ENCODE results near the gene CC2D1A.

The CC2D1A gene

GRCh38 chr19:13872339-13872694 lies 33.7 kb upstream of the CC2D1A start:
- TF ChIP-seq TAF1 (IDR thresholded peaks at IDR 0.05; ENCODE audit: low read depth) (no peak), FOXM1 (IDR thresholded peaks at IDR 0.05; ENCODE audit: borderline replicate concordance, low read depth) (no peak), TCF12 (IDR thresholded peaks at IDR 0.05; ENCODE audit: low read depth) (no peak)

DNA sequence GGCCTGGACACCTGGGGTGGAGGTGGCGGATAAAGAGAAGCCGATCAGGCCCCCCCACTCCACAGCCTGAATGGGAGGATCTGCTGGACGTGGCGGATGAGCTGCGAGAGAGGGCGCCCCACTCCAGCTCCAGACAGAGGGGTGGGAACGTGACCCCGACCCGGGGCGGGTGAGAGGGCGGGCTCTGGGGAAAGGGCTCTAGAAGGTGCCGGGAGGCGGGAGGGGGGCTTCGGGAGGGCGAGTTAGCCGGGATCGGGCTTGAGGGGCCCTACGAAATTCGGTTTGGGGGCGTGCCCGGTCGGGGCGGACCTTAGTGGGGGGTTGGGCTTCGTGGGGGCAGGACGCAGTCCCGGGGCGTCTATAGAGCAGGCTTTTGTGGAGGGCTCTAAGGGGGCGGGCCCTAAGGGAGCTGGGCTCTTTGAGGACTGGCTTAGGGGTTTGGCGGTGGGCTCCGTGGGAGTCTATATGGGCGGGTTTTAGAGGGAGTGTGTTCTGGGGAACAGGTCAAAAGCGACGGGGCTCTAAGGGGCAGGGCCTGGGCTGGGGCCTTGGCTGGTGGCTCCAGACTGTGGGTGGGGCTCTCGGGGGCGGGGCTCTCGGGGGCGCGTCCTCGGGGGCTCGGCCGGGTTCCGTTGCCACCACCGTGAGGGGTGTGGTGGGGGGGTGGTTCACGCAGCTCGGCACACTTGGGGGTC lies 33.2 kb upstream of the CC2D1A start:
- TF ChIP-seq, protein P1, sequence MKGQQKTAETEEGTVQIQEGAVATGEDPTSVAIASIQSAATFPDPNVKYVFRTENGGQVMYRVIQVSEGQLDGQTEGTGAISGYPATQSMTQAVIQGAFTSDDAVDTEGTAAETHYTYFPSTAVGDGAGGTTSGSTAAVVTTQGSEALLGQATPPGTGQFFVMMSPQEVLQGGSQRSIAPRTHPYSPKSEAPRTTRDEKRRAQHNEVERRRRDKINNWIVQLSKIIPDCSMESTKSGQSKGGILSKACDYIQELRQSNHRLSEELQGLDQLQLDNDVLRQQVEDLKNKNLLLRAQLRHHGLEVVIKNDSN (IDR thresholded peaks at IDR 0.05) = no peak
- TF ChIP-seq YY1 (IDR thresholded peaks at IDR 0.05; ENCODE audit: low read depth) = no peak
- TF ChIP-seq NFIC (IDR thresholded peaks at IDR 0.05) = no peak
- TF ChIP-seq EGR1 (IDR thresholded peaks at IDR 0.05) = no peak
- no peak for TF ChIP-seq FOXM1 (IDR thresholded peaks at IDR 0.05; ENCODE audit: borderline replicate concordance, low read depth)
- TF ChIP-seq CREB1 (IDR thresholded peaks at IDR 0.05; ENCODE audit: low read depth) = no peak
- no peak for TF ChIP-seq EP300 (IDR thresholded peaks at IDR 0.05; ENCODE audit: borderline replicate concordance)

GRCh38 chr19:13873834-13874515 lies 32.0 kb upstream of the CC2D1A start:
- TF ChIP-seq YY1 (IDR thresholded peaks at IDR 0.05; ENCODE audit: low read depth) (no peak), ZBTB7A (IDR thresholded peaks at IDR 0.05; ENCODE audit: low read depth) (no peak), CEBPB (IDR thresholded peaks at IDR 0.05) (no peak), FOXM1 (IDR thresholded peaks at IDR 0.05; ENCODE audit: borderline replicate concordance, low read depth) (no peak), CREB1 (IDR thresholded peaks at IDR 0.05; ENCODE audit: low read depth) (no peak), TAF1 (IDR thresholded peaks at IDR 0.05; ENCODE audit: low read depth) (no peak), RAD21 (IDR thresholded peaks at IDR 0.05; ENCODE audit: low read depth) (no peak), NFIC (IDR thresholded peaks at IDR 0.05) (no peak), EGR1 (IDR thresholded peaks at IDR 0.05) (no peak), TEAD4 (IDR thresholded peaks at IDR 0.05) (no peak), TCF12 (IDR thresholded peaks at IDR 0.05; ENCODE audit: low read depth) (no peak), EP300 (IDR thresholded peaks at IDR 0.05; ENCODE audit: borderline replicate concordance) (no peak)
- TF ChIP-seq, protein P2, sequence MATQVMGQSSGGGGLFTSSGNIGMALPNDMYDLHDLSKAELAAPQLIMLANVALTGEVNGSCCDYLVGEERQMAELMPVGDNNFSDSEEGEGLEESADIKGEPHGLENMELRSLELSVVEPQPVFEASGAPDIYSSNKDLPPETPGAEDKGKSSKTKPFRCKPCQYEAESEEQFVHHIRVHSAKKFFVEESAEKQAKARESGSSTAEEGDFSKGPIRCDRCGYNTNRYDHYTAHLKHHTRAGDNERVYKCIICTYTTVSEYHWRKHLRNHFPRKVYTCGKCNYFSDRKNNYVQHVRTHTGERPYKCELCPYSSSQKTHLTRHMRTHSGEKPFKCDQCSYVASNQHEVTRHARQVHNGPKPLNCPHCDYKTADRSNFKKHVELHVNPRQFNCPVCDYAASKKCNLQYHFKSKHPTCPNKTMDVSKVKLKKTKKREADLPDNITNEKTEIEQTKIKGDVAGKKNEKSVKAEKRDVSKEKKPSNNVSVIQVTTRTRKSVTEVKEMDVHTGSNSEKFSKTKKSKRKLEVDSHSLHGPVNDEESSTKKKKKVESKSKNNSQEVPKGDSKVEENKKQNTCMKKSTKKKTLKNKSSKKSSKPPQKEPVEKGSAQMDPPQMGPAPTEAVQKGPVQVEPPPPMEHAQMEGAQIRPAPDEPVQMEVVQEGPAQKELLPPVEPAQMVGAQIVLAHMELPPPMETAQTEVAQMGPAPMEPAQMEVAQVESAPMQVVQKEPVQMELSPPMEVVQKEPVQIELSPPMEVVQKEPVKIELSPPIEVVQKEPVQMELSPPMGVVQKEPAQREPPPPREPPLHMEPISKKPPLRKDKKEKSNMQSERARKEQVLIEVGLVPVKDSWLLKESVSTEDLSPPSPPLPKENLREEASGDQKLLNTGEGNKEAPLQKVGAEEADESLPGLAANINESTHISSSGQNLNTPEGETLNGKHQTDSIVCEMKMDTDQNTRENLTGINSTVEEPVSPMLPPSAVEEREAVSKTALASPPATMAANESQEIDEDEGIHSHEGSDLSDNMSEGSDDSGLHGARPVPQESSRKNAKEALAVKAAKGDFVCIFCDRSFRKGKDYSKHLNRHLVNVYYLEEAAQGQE (IDR thresholded peaks at IDR 0.05; ENCODE audit: low read depth) = no peak
- TF ChIP-seq, protein P1 (IDR thresholded peaks at IDR 0.05) = no peak
- TF ChIP-seq, protein P3, sequence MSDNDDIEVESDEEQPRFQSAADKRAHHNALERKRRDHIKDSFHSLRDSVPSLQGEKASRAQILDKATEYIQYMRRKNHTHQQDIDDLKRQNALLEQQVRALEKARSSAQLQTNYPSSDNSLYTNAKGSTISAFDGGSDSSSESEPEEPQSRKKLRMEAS (IDR thresholded peaks at IDR 0.05) = no peak

GRCh38 chr19:13875824-13876223 lies 30.2 kb upstream of the CC2D1A start:
- no peak for TF ChIP-seq TEAD4 (IDR thresholded peaks at IDR 0.05)
- TF ChIP-seq RAD21 (IDR thresholded peaks at IDR 0.05; ENCODE audit: low read depth) = no peak
- no peak for TF ChIP-seq EGR1 (IDR thresholded peaks at IDR 0.05)
- TF ChIP-seq FOXM1 (IDR thresholded peaks at IDR 0.05; ENCODE audit: borderline replicate concordance, low read depth) = no peak
- TF ChIP-seq CREB1 (IDR thresholded peaks at IDR 0.05; ENCODE audit: low read depth) = no peak
- TF ChIP-seq NFIC (IDR thresholded peaks at IDR 0.05) = no peak
- no peak for TF ChIP-seq YY1 (IDR thresholded peaks at IDR 0.05; ENCODE audit: low read depth)
- TF ChIP-seq, protein P1 (IDR thresholded peaks at IDR 0.05) = no peak
- TF ChIP-seq ZBTB7A (IDR thresholded peaks at IDR 0.05; ENCODE audit: low read depth) = no peak
- TF ChIP-seq TAF1 (IDR thresholded peaks at IDR 0.05; ENCODE audit: low read depth) = no peak
- TF ChIP-seq, protein P3 (IDR thresholded peaks at IDR 0.05) = no peak

- TF ChIP-seq FOXM1 (IDR thresholded peaks at IDR 0.05; ENCODE audit: borderline replicate concordance, low read depth) (no peak), NFIC (IDR thresholded peaks at IDR 0.05) (no peak), CEBPB (IDR thresholded peaks at IDR 0.05) (no peak), EGR1 (IDR thresholded peaks at IDR 0.05) (no peak), TAF1 (IDR thresholded peaks at IDR 0.05; ENCODE audit: low read depth) (no peak), YY1 (IDR thresholded peaks at IDR 0.05; ENCODE audit: low read depth) (no peak), ZBTB7A (IDR thresholded peaks at IDR 0.05; ENCODE audit: low read depth) (no peak), TCF12 (IDR thresholded peaks at IDR 0.05; ENCODE audit: low read depth) (no peak), RAD21 (IDR thresholded peaks at IDR 0.05; ENCODE audit: low read depth) (no peak), EP300 (IDR thresholded peaks at IDR 0.05; ENCODE audit: borderline replicate concordance) (no peak)
- TF ChIP-seq, protein P1 (IDR thresholded peaks at IDR 0.05) = no peak
- TF ChIP-seq, protein P3 (IDR thresholded peaks at IDR 0.05) = no peak
Measured at GRCh38 chr19:13876834-13877233, 29.2 kb upstream of the CC2D1A start, which contains the start of gene NANOS3. TSS of gene NANOS3 (plus strand) at chr19:13877134. CDS start at chr19:13877249, 115 bp downstream.

DNA sequence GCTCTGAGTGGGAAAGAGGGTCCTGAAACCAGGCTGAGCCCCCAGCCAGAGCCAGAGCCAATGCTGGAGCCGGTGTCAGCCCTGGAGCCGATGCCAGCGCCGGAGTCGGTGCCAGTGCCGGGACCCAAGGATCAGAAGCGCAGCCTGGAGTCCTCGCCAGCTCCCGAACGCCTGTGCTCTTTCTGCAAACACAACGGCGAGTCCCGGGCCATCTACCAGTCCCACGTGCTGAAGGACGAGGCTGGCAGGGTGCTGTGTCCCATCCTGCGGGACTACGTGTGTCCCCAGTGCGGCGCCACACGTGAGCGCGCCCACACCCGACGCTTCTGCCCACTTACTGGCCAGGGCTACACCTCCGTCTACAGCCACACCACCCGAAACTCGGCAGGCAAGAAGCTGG lies 28.7 kb upstream of the CC2D1A start:
- TF ChIP-seq YY1 (IDR thresholded peaks at IDR 0.05; ENCODE audit: low read depth) = no peak
- no peak for TF ChIP-seq ZBTB7A (IDR thresholded peaks at IDR 0.05; ENCODE audit: low read depth)
- TF ChIP-seq, protein P3 (IDR thresholded peaks at IDR 0.05) = no peak
- no peak for TF ChIP-seq NFIC (IDR thresholded peaks at IDR 0.05)
- TF ChIP-seq, protein P2 (IDR thresholded peaks at IDR 0.05; ENCODE audit: low read depth) = no peak
- TF ChIP-seq EP300 (IDR thresholded peaks at IDR 0.05; ENCODE audit: borderline replicate concordance) = no peak
- TF ChIP-seq, protein P1 (IDR thresholded peaks at IDR 0.05) = no peak
- no peak for TF ChIP-seq RAD21 (IDR thresholded peaks at IDR 0.05; ENCODE audit: low read depth)

Measured in Ishikawa (cell line).